HG03520 (cell line): Measurements from ENCODE around the gene ZNF446.
"Not testable (repeated sequence)": the region's sequence is repeated elsewhere in the genome, so short reads cannot be mapped to it uniquely, and the experiment has no call there.

Experiments used
- ATAC-seq: cut with Tn5 transposase; IDR thresholded peaks from one replicate; pipeline ENCODE4 v1.9.1; 2021; ENCODE audit warnings: mild to moderate bottlenecking, moderate library complexity; ENCODE audit not compliant: unreplicated experiment

Gene ZNF446

DNA sequence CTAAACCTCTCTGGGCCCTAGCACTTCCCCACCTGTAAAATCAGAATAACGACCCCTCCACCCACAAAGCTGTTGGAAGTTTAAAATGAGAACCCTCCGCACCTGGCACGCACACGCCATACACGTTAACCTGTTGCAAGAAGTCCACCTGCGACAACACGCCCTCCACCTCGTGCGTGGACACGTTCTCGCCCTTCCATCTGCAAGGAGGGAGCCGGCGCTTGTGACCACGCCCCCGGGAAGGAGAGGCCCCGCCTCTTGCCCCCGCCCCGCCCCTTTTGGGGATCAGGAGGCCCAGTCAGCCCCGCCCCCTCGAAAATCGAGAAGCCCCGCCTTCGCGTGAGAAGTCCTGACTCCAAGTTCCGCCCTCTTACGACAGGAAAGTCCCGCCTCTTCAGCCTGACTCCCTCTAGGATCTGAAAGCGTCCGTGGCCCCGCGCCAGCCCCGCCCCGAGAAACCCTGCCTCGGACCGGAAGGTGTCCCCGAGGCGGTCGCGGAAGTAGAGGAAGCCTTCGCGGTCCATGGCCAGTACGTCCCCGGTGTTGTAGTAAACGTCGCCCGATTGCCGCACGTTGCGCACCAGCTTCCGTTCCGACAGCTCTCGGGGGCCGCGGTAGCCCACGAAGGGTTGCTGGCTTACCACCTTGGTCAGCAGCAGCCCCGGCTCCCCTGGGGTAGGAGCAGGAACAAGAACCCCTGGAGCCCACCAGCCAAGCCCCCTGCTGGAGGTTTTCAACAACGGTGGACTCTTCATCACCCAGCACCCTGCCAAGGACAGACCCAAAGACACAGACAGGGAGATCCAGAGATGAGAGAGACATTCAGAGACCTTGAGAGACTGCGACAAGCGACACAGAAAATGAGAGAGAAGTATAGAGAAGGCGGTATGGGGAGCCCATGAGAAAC lies 23.1 kb downstream of the ZNF446 start:
- peak; percentile 83 for ATAC-seq

DNA sequence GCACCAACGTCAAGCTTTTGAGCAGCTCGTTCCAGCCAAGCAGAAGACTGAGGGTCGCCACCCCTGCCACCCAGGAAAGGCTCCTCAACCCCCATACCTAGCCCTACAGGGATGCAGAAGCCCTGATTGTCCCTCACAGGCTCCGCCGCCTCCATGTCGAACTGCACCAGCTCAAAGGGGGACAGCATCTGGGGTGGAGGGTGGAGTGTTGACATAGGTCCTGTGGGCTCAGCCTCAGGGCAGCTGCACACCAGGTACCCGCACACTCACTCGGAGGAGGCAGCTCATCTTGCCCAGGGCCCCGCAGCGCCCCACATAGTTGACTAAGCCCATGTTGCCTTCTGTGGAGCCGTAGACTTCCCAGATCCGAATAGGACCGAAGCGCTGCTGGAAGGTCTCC lies 24.1 kb downstream of the ZNF446 start:
- ATAC-seq = no peak

GRCh38 chr19:58507602-58508223 lies 31.6 kb downstream of the ZNF446 start:
- not testable (repeated sequence) for ATAC-seq

DNA sequence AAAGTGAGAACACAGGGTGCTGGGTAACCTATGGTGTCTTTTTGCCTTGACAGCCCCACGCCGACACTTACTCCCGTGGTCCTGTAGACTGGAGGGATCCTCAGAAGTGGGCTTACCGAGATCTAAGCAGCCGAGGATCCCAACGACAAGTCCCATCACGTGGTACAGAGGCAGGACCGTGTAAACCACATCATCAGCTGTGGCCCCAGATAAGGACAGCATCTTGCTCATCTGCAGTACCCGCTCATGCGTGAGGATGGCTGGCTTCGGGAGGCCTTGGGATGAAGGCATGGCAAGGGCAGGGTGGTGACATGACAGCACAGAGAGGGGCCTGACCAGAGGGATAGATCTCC lies 33.6 kb downstream of the ZNF446 start:
- no peak for ATAC-seq

GRCh38 chr19:58510084-58510862 lies 34.1 kb downstream of the ZNF446 start:
- ATAC-seq = no peak

GRCh38 chr19:58511353-58512208 lies 35.4 kb downstream of the ZNF446 start, which contains the start of gene SLC27A5:
Gene SLC27A5, minus strand, starts transcription at chr19:58511992. Its CDS starts 37 bp downstream, at chr19:58511955.
- ATAC-seq = no peak

- no peak for ATAC-seq
Measured at GRCh38 chr19:58513213-58513693, 37.1 kb downstream of the ZNF446 start.

GRCh38 chr19:58513694-58514563 lies 37.8 kb downstream of the ZNF446 start:
- ATAC-seq = peak; percentile 61

GRCh38 chr19:58514564-58515022 lies 38.4 kb downstream of the ZNF446 start:
- ATAC-seq = no peak

GRCh38 chr19:58515259-58515658 lies 39.1 kb downstream of the ZNF446 start:
- ATAC-seq = no peak

DNA sequence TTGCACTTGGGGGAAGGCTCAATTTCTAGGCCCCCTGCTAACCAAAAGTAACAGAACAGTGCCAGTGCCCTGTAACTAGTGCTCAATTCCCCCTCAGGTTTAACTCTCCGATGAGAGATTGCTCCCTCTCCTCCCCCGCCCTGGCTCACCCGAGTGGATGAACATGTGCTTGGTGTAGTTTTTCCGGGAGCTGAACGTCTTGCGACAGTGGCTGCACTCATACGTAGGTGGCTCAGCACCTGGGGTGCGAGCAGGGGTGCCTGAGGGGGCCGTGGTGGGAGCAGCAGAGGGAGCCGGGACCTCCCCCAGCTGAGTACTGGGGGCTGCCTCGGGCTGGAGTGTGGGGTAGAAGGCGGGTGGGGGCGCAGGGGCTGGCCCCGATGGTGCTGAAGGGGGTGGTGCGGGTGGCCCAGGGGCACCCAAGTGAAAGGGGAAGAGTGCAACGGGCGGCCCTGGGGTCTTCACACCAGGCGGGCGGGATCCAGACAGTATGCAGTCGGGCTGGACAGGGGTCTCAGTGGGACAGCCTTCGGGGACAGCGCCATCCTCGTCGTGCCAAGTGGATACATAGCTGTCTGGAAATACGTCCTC lies 40.2 kb downstream of the ZNF446 start:
- no peak for ATAC-seq

DNA sequence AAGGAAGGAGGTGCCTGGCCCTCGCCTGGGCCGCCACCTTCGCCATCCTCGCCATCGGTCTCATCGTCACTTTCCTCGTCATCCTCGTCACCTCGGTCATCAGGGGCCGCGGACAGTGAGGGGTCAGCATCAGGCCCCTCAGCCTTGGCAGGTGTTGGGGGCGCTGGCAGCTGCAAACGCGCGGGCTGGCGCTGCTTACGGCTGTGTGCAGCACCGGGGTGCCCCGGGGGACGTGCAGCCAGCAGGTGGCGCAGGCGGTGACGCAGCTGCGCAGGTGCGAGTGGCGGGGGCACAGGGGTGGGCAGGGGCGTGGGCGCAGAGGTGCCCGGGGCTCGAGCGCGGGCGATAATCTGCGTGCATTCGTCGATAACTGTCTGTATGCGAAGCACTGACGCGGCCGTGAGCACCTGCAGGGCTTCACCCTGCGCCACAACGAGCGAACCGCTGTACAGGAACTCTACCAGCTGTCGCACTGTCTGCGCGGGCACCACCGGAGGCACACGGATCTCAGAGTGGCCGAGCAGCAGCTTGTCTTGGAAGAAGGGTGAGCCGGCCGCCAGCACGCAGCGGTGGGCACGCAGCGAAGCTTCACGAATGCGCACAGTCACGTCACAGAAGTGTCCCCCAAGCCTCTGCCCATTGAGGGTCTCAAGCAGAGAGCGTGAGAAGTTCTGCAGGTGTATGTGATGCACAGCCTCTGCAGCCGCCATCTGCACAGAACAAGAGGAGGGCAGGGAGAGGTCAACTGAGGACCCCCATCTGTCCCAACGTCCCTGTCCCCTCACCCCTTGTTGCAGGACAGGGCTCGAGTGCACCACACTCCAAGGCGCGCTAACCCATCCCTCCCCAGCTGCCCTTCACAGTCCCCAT lies 41.0 kb downstream of the ZNF446 start:
- no peak for ATAC-seq

- no peak for ATAC-seq
Measured at GRCh38 chr19:58518256-58519086, 42.3 kb downstream of the ZNF446 start.

- no peak for ATAC-seq
Measured at GRCh38 chr19:58519087-58519354, 42.9 kb downstream of the ZNF446 start.

DNA sequence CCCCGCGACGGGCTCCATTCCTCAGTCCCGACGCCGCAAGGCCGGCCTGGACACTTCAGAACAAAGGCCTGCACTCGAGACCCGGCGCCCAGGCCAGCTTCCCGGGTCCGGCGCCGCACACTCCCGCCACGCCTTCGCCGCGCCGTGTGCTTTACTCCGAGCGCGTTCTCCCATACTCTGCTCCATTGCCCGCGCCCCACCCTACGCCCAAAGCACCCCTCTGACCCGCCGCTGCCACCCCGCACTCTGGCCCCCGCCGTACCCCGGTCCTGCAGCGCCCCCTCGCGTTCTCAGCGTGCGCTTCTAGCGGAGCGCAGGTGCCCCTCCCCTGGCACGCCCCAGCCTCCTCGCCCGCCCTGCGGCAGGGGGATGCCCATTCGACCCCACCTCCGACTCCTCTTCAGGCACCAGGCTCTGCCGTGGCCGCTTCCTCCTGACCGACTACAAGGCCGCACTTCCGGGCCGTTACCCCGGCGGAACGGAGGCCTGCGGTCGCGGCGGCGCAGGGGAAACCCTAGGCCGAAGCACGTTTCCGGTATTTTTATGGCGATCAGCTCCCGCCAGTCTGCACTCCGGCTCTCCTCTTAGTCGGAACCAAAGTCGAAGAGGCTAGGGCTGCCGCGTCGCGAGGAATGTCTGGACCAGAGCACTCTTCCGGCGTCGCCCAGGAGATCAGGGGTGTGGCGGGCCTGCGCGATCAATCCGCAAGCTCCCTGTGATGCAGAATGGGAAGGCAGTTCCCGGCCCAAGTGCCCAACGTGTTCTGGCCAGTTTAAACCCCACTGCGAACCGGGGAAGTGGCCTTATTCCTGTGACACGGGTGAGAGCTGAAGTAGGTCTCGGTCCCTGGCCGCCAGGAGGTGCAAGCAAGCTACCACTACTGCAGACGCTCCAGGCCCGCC lies 43.5 kb downstream of the ZNF446 start, which contains the start of gene ZBTB45:
ZBTB45 (minus strand) TSS at position 456 of the 902 bp plus-strand sequence. CDS start 2,137 bp downstream, outside the sequence.
- peak; percentile 71 for ATAC-seq

GRCh38 chr19:58520257-58520599 lies 44.1 kb downstream of the ZNF446 start:
- ATAC-seq = no peak
